Endothelial cell of umbilical vein (primary cell): ENCODE results near the gene SMR3B. TPM values are rescaled to one million over a fixed set of nuclear protein-coding genes. Genes with fewer than 3 reads are reported as not detected.

Experiments
- BruUV-seq: library from RNA; stranded (reverse); fragments of 400-500 nt; replicated peaks from 2 replicates; lab custom pipeline; 2021; lab: Mats Ljungman, UMichigan
- CTCF ChIA-PET: fragments of 300-600, 350-600 bp; sonication (Branson Sonifier 250); formaldehyde crosslinking; loops from one replicate; lab custom pipeline; 2021; ENCODE audit warnings: antibody characterized with exemption, inconsistent platforms; lab: Charles Lee
- POLR2A ChIA-PET: fragments of 300-600, 350-600 bp; sonication (Branson Sonifier 250); formaldehyde crosslinking; loops from one replicate; lab custom pipeline; 2021; ENCODE audit warnings: antibody characterized with exemption, inconsistent platforms; lab: Charles Lee
- DNase-seq: peaks from one replicate; pipeline ENCODE4 v3.0.0-alpha.2; 2011; ENCODE audit warnings: low read depth, low spot score
- FAIRE-seq: peaks from 2 replicates; lab custom pipeline; 2011; peaks lifted over from hg19 to GRCh38; lab: Jason Lieb, UNC
- H2AFZ ChIP-seq: 2 replicates; pipeline ENCODE4 v1.6.0; 2012; ENCODE audit warnings: low read depth, low read length, control low read depth, inconsistent platforms
- H3K27ac ChIP-seq: 2 replicates; pipeline ENCODE4 v1.5.1; 2011; ENCODE audit warnings: low read depth, mild to moderate bottlenecking, control low read depth, low read length, moderate library complexity; ENCODE audit not compliant: insufficient read depth
- H3K27me3 ChIP-seq, 2 experiments: 2 replicates each; pipeline versions ENCODE4 v1.6.0 to v1.6.1; 2011; ENCODE audit warnings: low read length in 2 of 2, mixed read lengths in 1 of 2; ENCODE audit not compliant: control insufficient read depth in 2 of 2, insufficient read depth in 2 of 2
- H3K36me3 ChIP-seq, 2 experiments: 2 replicates in 1 of 2; 3 replicates in 1 of 2; pipeline ENCODE4 v1.5.1; 2011; ENCODE audit warnings: low read length in 2 of 2, mild to moderate bottlenecking in 1 of 2, moderate library complexity in 1 of 2; ENCODE audit not compliant: control insufficient read depth in 2 of 2, insufficient read depth in 2 of 2; ENCODE audit errors: extremely low read depth in 1 of 2
- H3K4me1 ChIP-seq: 3 replicates; pipeline ENCODE4 v1.5.1; 2011; ENCODE audit warnings: mild to moderate bottlenecking, low read length; ENCODE audit not compliant: control insufficient read depth, insufficient read depth; ENCODE audit errors: extremely low read depth
- H3K4me2 ChIP-seq: 2 replicates; pipeline ENCODE4 v1.6.1; 2011; ENCODE audit warnings: low read length, control low read depth, mixed read lengths; ENCODE audit not compliant: insufficient read depth
- H3K4me3 ChIP-seq, 3 experiments: fragments of 200-600 bp in 1 of 3; sonication (generic), shearing (Covaris generic) in 1 of 3; replicated peaks in 1 of 3; 2 replicates each; pipeline ENCODE4 v1.5.1; 2011 to 2016; ENCODE audit warnings: control low read depth in 3 of 3, low read length in 3 of 3, mild to moderate bottlenecking in 2 of 3, inconsistent platforms in 1 of 3, low read depth in 1 of 3, moderate library complexity in 1 of 3; ENCODE audit not compliant: insufficient read depth in 1 of 3
- H3K79me2 ChIP-seq: 2 replicates; pipeline ENCODE4 v1.6.0; 2012; ENCODE audit warnings: low read length, inconsistent platforms; ENCODE audit not compliant: control insufficient read depth, insufficient read depth
- H3K9ac ChIP-seq: replicated peaks from 2 replicates; pipeline ENCODE3; 2011; ENCODE audit warnings: low read length, control low read depth; ENCODE audit not compliant: insufficient read depth; ENCODE audit errors: extremely low read depth
- H3K9me1 ChIP-seq: replicated peaks from 3 replicates; pipeline ENCODE4 v1.6.0; 2011; ENCODE audit warnings: mild to moderate bottlenecking, low read length; ENCODE audit not compliant: control insufficient read depth, insufficient read depth; ENCODE audit errors: extremely low read depth
- H3K9me3 ChIP-seq: replicated peaks from 2 replicates; pipeline ENCODE4 v1.5.1; 2012; ENCODE audit warnings: low read length, inconsistent platforms; ENCODE audit not compliant: control insufficient read depth, insufficient read depth
- H4K20me1 ChIP-seq: replicated peaks from 2 replicates; pipeline ENCODE3; 2011; ENCODE audit warnings: mild to moderate bottlenecking, low read length; ENCODE audit not compliant: control insufficient read depth, insufficient read depth; ENCODE audit errors: extremely low read depth
- EZH2 ChIP-seq: IDR thresholded peaks from 2 replicates; pipeline ENCODE4 v1.6.1; 2012; ENCODE audit warnings: borderline replicate concordance, low read depth, mild to moderate bottlenecking, moderate library complexity, low read length, inconsistent platforms; ENCODE audit not compliant: severe bottlenecking
- FOS ChIP-seq: IDR thresholded peaks from 2 replicates; pipeline ENCODE4 v1.6.1; 2011; ENCODE audit warnings: mild to moderate bottlenecking, low read length, moderate library complexity, borderline replicate concordance; ENCODE audit not compliant: insufficient read depth
- GATA2 ChIP-seq: IDR thresholded peaks from 2 replicates; pipeline ENCODE4 v1.7.0; 2011; ENCODE audit warnings: low read depth, mild to moderate bottlenecking, moderate library complexity, mixed read lengths, low read length; ENCODE audit not compliant: insufficient read length, insufficient read depth
- JUN ChIP-seq: IDR thresholded peaks from 2 replicates; pipeline ENCODE4 v1.6.1; 2011; ENCODE audit warnings: borderline replicate concordance, low read depth; ENCODE audit not compliant: insufficient read length, insufficient read depth
- MYC ChIP-seq: IDR thresholded peaks from one replicate; pipeline ENCODE4 v1.6.1; 2011; ENCODE audit warnings: mild to moderate bottlenecking, low read depth, low read length
- POLR2A ChIP-seq: IDR thresholded peaks from 2 replicates; pipeline ENCODE4 v1.6.1; 2012; ENCODE audit warnings: low read depth, mild to moderate bottlenecking, control low read depth, low read length
- POLR2AphosphoS5 ChIP-seq: IDR thresholded peaks from 2 replicates; pipeline ENCODE4 v1.6.1; 2012; ENCODE audit warnings: low read depth, mild to moderate bottlenecking, control low read depth, low read length, moderate library complexity; ENCODE audit not compliant: insufficient read depth
- dilution Hi-C: fragments of 300-500 bp; cut with MboI; formaldehyde crosslinking; loops from one replicate; pipeline ENCODE4 v1.15.0; 2019; ENCODE audit warnings: low sequenced_read_pairs; ENCODE audit not compliant: extremely low pct_ligation_motif_present
- intact Hi-C: fragments of 100-400 bp; cut with micrococcal nuclease; formaldehyde crosslinking; loops from one replicate; pipeline ENCODE4 v1.10.0; 2022
- polyA plus RNA-seq, 4 experiments: library from polyadenylated mRNA; depleted of rRNA in 3 of 4; stranded (reverse) in 3 of 4; unstranded in 1 of 4; fragments of >200 nt; gene quantifications; 2 replicates each; pipeline versions ENCODE4 v1.2.1 to v1.2.3, GENCODE V29; 2011 to 2012; ENCODE audit warnings: missing spikeins in 1 of 4
- total RNA-seq: library from RNA; stranded (reverse); gene quantifications from 2 replicates; pipeline ENCODE4 v1.2.3, GENCODE V29; 2021
- TF ChIP-seq, protein P1 (sequence below): IDR thresholded peaks from 2 replicates; pipeline ENCODE4 v1.6.1; 2011; ENCODE audit not compliant: insufficient read depth, insufficient read length
- TF ChIP-seq, protein P2 (sequence below), 2 donors: IDR thresholded peaks; 1 replicate in 1 of 2; 2 replicates in 1 of 2; pipeline ENCODE4 v1.5.1; 2011; ENCODE audit warnings: low read length in 2 of 2, mild to moderate bottlenecking in 2 of 2, moderate library complexity in 2 of 2, control low read depth in 1 of 2, inconsistent platforms in 1 of 2, low read depth in 1 of 2; ENCODE audit not compliant: insufficient read depth in 1 of 2; ENCODE audit errors: extremely low read depth in 1 of 2

SMR3B gene
- total and polyA plus RNA-seq, 2 donors (not counting 3 experiments of a cell fraction or from before 2014, with no cell fraction given), result not detected

DNA sequence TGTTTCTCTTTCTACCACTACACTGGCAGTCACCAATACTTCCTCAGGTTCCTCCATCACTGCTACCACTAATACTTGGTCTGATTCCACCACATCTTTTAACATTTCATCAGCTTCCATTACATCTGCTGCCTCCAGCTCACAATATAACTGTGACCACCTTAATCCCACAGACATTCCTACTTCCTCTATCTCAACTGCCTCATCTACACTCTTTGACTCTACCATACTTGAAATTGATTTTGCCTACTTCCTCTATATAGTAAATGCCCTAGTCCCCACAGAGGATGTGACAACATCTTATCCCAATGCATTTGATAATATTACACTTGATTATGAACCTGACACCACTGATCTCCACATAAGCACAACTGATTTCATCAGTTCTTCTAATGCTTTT, 43.9 kb downstream of the SMR3B start:
- intact Hi-C loops, result no loop called here
- Histone ChIP-seq H3K27me3 (no peaks in the 10 kb centered on the region), H3K9ac (no peak overlapping the region), H3K4me2 (no peak overlapping the region), H3K4me1 (no peaks in the 10 kb centered on the region), H3K9me3 (no peaks in the 10 kb centered on the region), H2AFZ (no peak overlapping the region), H3K4me3 (no peak overlapping the region), H3K9me1 (no peaks in the 10 kb centered on the region), H3K36me3 (no peaks in the 10 kb centered on the region), H3K27ac (no peak overlapping the region), H4K20me1 (no peaks in the 10 kb centered on the region), H3K79me2 (no peaks in the 10 kb centered on the region)
- no peak for TF ChIP-seq MYC
- no peak for TF ChIP-seq POLR2AphosphoS5
- no peak for TF ChIP-seq GATA2
- TF ChIP-seq FOS, result no peak
- no peak for TF ChIP-seq POLR2A
- no peak for TF ChIP-seq JUN
- no peak for TF ChIP-seq EZH2
- TF ChIP-seq, protein P1, sequence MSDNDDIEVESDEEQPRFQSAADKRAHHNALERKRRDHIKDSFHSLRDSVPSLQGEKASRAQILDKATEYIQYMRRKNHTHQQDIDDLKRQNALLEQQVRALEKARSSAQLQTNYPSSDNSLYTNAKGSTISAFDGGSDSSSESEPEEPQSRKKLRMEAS, result no peak
- TF ChIP-seq, protein P2, sequence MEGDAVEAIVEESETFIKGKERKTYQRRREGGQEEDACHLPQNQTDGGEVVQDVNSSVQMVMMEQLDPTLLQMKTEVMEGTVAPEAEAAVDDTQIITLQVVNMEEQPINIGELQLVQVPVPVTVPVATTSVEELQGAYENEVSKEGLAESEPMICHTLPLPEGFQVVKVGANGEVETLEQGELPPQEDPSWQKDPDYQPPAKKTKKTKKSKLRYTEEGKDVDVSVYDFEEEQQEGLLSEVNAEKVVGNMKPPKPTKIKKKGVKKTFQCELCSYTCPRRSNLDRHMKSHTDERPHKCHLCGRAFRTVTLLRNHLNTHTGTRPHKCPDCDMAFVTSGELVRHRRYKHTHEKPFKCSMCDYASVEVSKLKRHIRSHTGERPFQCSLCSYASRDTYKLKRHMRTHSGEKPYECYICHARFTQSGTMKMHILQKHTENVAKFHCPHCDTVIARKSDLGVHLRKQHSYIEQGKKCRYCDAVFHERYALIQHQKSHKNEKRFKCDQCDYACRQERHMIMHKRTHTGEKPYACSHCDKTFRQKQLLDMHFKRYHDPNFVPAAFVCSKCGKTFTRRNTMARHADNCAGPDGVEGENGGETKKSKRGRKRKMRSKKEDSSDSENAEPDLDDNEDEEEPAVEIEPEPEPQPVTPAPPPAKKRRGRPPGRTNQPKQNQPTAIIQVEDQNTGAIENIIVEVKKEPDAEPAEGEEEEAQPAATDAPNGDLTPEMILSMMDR (IDR thresholded peaks at IDR 0.05; ENCODE audit: extremely low read depth in 1 of 2, insufficient read depth in 1 of 2, low read depth in 1 of 2, low read length in 2 of 2), result no peak
- no peak for DNase-seq
- dilution Hi-C loops, result no loop called here
- no TSS peak for BruUV-seq
- no peak for FAIRE-seq
- POLR2A ChIA-PET, result no interaction called here
- CTCF ChIA-PET, result no interaction called here
